GM12878 (cell line): ENCODE results near the gene RHCG. TPM values are rescaled to one million over a fixed set of nuclear protein-coding genes. Genes with fewer than 3 reads are reported as not detected.

ENCODE experiments used
- ATAC-seq: fragments of 200-7000 bp; cut with Tn5 transposase; 3 replicates; pipeline ENCODE4 v1.9.1; 2020; ENCODE audit warnings: mild to moderate bottlenecking, moderate library complexity
- BruUV-seq: library from RNA; stranded (reverse); fragments of 400-500 nt; replicated peaks from 2 replicates; lab custom pipeline; 2021; lab: Mats Ljungman, UMichigan
- CTCF ChIA-PET: fragments of 300-600 bp; sonication (Branson Sonifier 250); formaldehyde crosslinking; extraction: SDS; loops from one replicate; lab custom pipeline; 2021; ENCODE audit warnings: inconsistent platforms; lab: Yijun Ruan, JAX
- POLR2A ChIA-PET: fragments of 350-600 bp; formaldehyde crosslinking; extraction: SDS; loops from one replicate; lab custom pipeline; 2021; ENCODE audit warnings: inconsistent platforms; lab: Charles Lee
- RAD21 ChIA-PET: fragments of 300-600 bp; sonication (Branson Sonifier 250); formaldehyde crosslinking; loops from one replicate; lab custom pipeline; 2023; ENCODE audit warnings: antibody characterized with exemption; ENCODE audit not compliant: unreplicated experiment; lab: Charles Lee
- SMC1A ChIA-PET: fragments of 300-600 bp; sonication (Branson Sonifier 250); formaldehyde crosslinking; loops from one replicate; lab custom pipeline; 2023; ENCODE audit not compliant: unreplicated experiment, uncharacterized antibody; lab: Charles Lee
- DNase-seq: peaks from one replicate; pipeline ENCODE4 v3.0.0-alpha.2; 2011; ENCODE audit warnings: low read depth, low spot score
- FAIRE-seq: peaks from 3 replicates; lab custom pipeline; 2011; peaks lifted over from hg19 to GRCh38; lab: Jason Lieb, UNC
- H2AFZ ChIP-seq: 2 replicates; pipeline ENCODE4 v1.6.0; 2011; ENCODE audit warnings: low read depth, low read length, control low read depth; ENCODE audit not compliant: control insufficient read depth
- H3K27ac ChIP-seq: 2 replicates; pipeline ENCODE4 v1.5.1; 2011; ENCODE audit warnings: control low read depth; ENCODE audit not compliant: control insufficient read depth, insufficient read depth
- H3K27me3 ChIP-seq, 2 experiments: replicated peaks in 1 of 2; 2 replicates each; pipeline versions ENCODE4 v1.6.0 to v1.6.1; 2011; ENCODE audit warnings: low read length in 1 of 2; ENCODE audit not compliant: control insufficient read depth in 2 of 2, insufficient read depth in 2 of 2
- H3K36me3 ChIP-seq, 2 experiments: 2 replicates each; pipeline ENCODE4 v1.5.1; 2011; ENCODE audit warnings: low read length in 1 of 2; ENCODE audit not compliant: control insufficient read depth in 2 of 2, insufficient read depth in 2 of 2
- H3K4me1 ChIP-seq: 2 replicates; pipeline ENCODE4 v1.6.1; 2011; ENCODE audit warnings: mild to moderate bottlenecking, low read length, moderate library complexity, mixed read lengths; ENCODE audit not compliant: control insufficient read depth, insufficient read depth
- H3K4me2 ChIP-seq: 2 replicates; pipeline ENCODE4 v1.6.0; 2011; ENCODE audit warnings: control low read depth; ENCODE audit not compliant: control insufficient read depth, insufficient read depth
- H3K4me3 ChIP-seq: fragments of 200-600 bp; sonication (generic); 2 replicates; pipeline ENCODE4 v1.5.1; 2016
- H3K79me2 ChIP-seq: 2 replicates; pipeline ENCODE4 v1.6.0; 2011; ENCODE audit warnings: low read length; ENCODE audit not compliant: control insufficient read depth, insufficient read depth
- H3K9ac ChIP-seq: 2 replicates; pipeline ENCODE4 v1.8.0; 2011; ENCODE audit warnings: low read length, control low read depth, mixed read lengths; ENCODE audit not compliant: control insufficient read depth, insufficient read depth
- H3K9me3 ChIP-seq: replicated peaks from 3 replicates; pipeline ENCODE4 v1.5.1; 2011; ENCODE audit warnings: mild to moderate bottlenecking, low read length; ENCODE audit not compliant: control insufficient read depth, insufficient read depth
- H4K20me1 ChIP-seq: 2 replicates; pipeline ENCODE4 v1.6.0; 2011; ENCODE audit not compliant: control insufficient read depth, insufficient read depth
- ATF3 ChIP-seq: IDR thresholded peaks from 2 replicates; pipeline ENCODE4 v1.6.1; 2011; ENCODE audit warnings: low read depth, mild to moderate bottlenecking, low read length, moderate library complexity, borderline replicate concordance; ENCODE audit errors: extremely low read depth
- CEBPB ChIP-seq, 2 experiments: fragments of 150-350 bp in 1 of 2; IDR thresholded peaks; 2 replicates each; pipeline ENCODE4 v1.6.1; 2012 to 2014; ENCODE audit warnings: low read depth in 2 of 2, low read length in 2 of 2, borderline replicate concordance in 1 of 2, inconsistent platforms in 1 of 2
- CHD2 ChIP-seq: IDR thresholded peaks from 2 replicates; pipeline ENCODE4 v1.6.1; 2011; ENCODE audit warnings: low read depth, low read length, improper control_type of control experiment, borderline replicate concordance
- DPF2 ChIP-seq: fragments of 450-650 bp; IDR thresholded peaks from 2 replicates; pipeline ENCODE4 v1.6.1; 2017; ENCODE audit warnings: mild to moderate bottlenecking
- HSF1 ChIP-seq: fragments of 150-350 bp; IDR thresholded peaks from 2 replicates; pipeline ENCODE4 v1.6.1; 2014; ENCODE audit warnings: mild to moderate bottlenecking, low read depth, low read length
- LARP7 ChIP-seq: fragments of 450-650 bp; IDR thresholded peaks from 2 replicates; pipeline ENCODE4 v1.6.1; 2017; ENCODE audit warnings: mild to moderate bottlenecking
- NR2C2 ChIP-seq: IDR thresholded peaks from 2 replicates; pipeline ENCODE4 v1.6.1; 2011; ENCODE audit warnings: borderline replicate concordance, low read depth; ENCODE audit not compliant: control insufficient read depth, insufficient read length
- STAT3 ChIP-seq: IDR thresholded peaks from 2 replicates; pipeline ENCODE4 v1.6.1; 2011; ENCODE audit warnings: low read depth, low read length, improper control_type of control experiment
- TAF1 ChIP-seq: IDR thresholded peaks from 2 replicates; pipeline ENCODE4 v1.6.1; 2011; ENCODE audit warnings: mild to moderate bottlenecking, low read depth, low read length, borderline replicate concordance
- TBL1XR1 ChIP-seq: IDR thresholded peaks from 2 replicates; pipeline ENCODE4 v1.6.1; 2012; ENCODE audit warnings: low read depth, low read length, improper control_type of control experiment
- WRNIP1 ChIP-seq: IDR thresholded peaks from 2 replicates; pipeline ENCODE4 v1.6.1; 2011; ENCODE audit warnings: low read depth, low read length, improper control_type of control experiment, borderline replicate concordance
- ZBTB11 ChIP-seq: fragments of 450-650 bp; formaldehyde crosslinking; IDR thresholded peaks from 2 replicates; pipeline ENCODE4 v1.5.0; 2022; ENCODE audit warnings: mild to moderate bottlenecking, missing genetic modification characterization
- ZNF274 ChIP-seq: IDR thresholded peaks from one replicate; pipeline ENCODE4 v1.8.0; 2011; ENCODE audit not compliant: insufficient read length, insufficient read depth
- WGBS: methylation state at CpG from one replicate; pipeline ENCODE4 v1.1.6; 2016; ENCODE audit warnings: low lambda C conversion rate; ENCODE audit not compliant: insufficient replicate concordance, insufficient coverage; ENCODE audit errors: missing lambda C conversion rate; 5-methylcytosine and 5-hydroxymethylcytosine counted together
- in situ Hi-C: fragments of 300-500 bp; cut with MboI; formaldehyde crosslinking; loops from 9 replicates; pipeline ENCODE4 v1.14.3; 2018; ENCODE audit warnings: mixed read lengths
- intact Hi-C: fragments of 100-400 bp; cut with micrococcal nuclease; formaldehyde crosslinking; loops from one replicate; pipeline ENCODE4 v1.14.2; 2022; ENCODE audit not compliant: unreplicated experiment
- polyA plus RNA-seq, 11 experiments: library from polyadenylated mRNA; depleted of rRNA in 4 of 11; unstranded in 6 of 11; stranded (reverse) in 5 of 11; fragments of >200 nt; fragmentation: Nextera tagmentation in 4 of 11; fragmentation: Illumina TruSeq in 1 of 11; extraction: Ambion mirVana in 4 of 11; extraction: Trizol in 1 of 11; gene quantifications; 1 replicate in 1 of 11; 2 replicates in 10 of 11; pipeline versions ENCODE4 v1.2.1 to v1.2.3, GENCODE V29; 2011 to 2016; ENCODE audit warnings: inconsistent platforms in 2 of 11, missing spikeins in 2 of 11, low read depth in 1 of 11
- total RNA-seq, 4 experiments: library from RNA; depleted of rRNA in 3 of 4; stranded (reverse); fragments of >200 nt in 3 of 4; fragmentation: Illumina TruSeq in 1 of 4; extraction: Trizol in 1 of 4; gene quantifications; 2 replicates each; pipeline versions ENCODE4 v1.2.1 to v1.2.3, GENCODE V29; 2013 to 2021
- TF ChIP-seq, protein P1 (sequence below): fragments of 450-650 bp; formaldehyde crosslinking; IDR thresholded peaks from 2 replicates; pipeline ENCODE4 v1.4.0; 2020; ENCODE audit warnings: mild to moderate bottlenecking, moderate library complexity
- TF ChIP-seq, protein P2 (sequence below): IDR thresholded peaks from 2 replicates; pipeline ENCODE4 v1.6.1; 2012; ENCODE audit warnings: low read depth, low read length, improper control_type of control experiment

The RHCG gene
- total and polyA plus RNA-seq, 10 of the 15 experiments (the other 5 are each of a cell fraction or from before 2014, with no cell fraction given): 0.05 to 0.11 TPM; not detected in 8

DNA sequence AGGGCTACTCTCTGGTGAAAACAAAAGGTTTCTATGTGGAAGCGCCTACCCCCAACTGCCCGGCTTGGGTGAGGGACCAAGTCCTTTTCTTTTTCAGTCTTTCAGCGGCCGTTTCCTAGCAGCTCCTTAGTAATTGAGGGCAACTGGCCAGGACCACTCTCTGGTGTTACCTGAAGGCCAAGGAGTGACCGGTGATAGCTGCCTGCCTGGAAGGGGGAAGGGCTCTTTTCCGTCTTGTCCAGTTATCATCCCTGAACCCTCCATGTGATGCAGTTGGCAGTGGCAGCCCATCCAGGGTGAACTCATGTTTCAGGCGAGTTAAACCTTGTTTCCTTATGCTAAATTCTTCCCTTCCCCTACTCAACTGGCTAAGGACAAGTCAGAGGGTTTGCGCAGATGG, 33.3 kb downstream of the RHCG start:
- WGBS: 67% methylated on average over 8 of the region's 8 CpGs
- ChIA-PET SMC1A (no interaction called here), POLR2A (no interaction called here), CTCF (interaction anchor here (0.7 kb wide), 1 partner anchor 9 kb away, joined by 3 read pairs; no protein-coding TSS in a partner anchor), RAD21 (no interaction called here)
- Histone ChIP-seq H3K9ac (no peak overlapping the region), H2AFZ (no peak overlapping the region), H3K9me3 (no peaks in the 10 kb centered on the region), H3K4me3 (no peak overlapping the region), H3K27ac (no peak overlapping the region), H4K20me1 (no peaks in the 10 kb centered on the region), H3K4me1 (no peaks in the 10 kb centered on the region), H3K27me3 (no peaks in the 10 kb centered on the region), H3K36me3 (no peaks in the 10 kb centered on the region), H3K79me2 (no peaks in the 10 kb centered on the region), H3K4me2 (no peak overlapping the region)
- BruUV-seq: no TSS peak
- DNase-seq (no peak), FAIRE-seq (no peak), ATAC-seq (no peak)
- intact Hi-C loops: no loop called here
- TF ChIP-seq, protein P1, sequence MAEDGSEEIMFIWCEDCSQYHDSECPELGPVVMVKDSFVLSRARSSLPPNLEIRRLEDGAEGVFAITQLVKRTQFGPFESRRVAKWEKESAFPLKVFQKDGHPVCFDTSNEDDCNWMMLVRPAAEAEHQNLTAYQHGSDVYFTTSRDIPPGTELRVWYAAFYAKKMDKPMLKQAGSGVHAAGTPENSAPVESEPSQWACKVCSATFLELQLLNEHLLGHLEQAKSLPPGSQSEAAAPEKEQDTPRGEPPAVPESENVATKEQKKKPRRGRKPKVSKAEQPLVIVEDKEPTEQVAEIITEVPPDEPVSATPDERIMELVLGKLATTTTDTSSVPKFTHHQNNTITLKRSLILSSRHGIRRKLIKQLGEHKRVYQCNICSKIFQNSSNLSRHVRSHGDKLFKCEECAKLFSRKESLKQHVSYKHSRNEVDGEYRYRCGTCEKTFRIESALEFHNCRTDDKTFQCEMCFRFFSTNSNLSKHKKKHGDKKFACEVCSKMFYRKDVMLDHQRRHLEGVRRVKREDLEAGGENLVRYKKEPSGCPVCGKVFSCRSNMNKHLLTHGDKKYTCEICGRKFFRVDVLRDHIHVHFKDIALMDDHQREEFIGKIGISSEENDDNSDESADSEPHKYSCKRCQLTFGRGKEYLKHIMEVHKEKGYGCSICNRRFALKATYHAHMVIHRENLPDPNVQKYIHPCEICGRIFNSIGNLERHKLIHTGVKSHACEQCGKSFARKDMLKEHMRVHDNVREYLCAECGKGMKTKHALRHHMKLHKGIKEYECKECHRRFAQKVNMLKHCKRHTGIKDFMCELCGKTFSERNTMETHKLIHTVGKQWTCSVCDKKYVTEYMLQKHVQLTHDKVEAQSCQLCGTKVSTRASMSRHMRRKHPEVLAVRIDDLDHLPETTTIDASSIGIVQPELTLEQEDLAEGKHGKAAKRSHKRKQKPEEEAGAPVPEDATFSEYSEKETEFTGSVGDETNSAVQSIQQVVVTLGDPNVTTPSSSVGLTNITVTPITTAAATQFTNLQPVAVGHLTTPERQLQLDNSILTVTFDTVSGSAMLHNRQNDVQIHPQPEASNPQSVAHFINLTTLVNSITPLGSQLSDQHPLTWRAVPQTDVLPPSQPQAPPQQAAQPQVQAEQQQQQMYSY (CRISPR knock-in tag): no peak
- TF ChIP-seq, protein P2, sequence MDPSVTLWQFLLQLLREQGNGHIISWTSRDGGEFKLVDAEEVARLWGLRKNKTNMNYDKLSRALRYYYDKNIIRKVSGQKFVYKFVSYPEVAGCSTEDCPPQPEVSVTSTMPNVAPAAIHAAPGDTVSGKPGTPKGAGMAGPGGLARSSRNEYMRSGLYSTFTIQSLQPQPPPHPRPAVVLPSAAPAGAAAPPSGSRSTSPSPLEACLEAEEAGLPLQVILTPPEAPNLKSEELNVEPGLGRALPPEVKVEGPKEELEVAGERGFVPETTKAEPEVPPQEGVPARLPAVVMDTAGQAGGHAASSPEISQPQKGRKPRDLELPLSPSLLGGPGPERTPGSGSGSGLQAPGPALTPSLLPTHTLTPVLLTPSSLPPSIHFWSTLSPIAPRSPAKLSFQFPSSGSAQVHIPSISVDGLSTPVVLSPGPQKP: no peak
- TF ChIP-seq STAT3 (no peak), HSF1 (no peak), NR2C2 (no peak), ZBTB11 (CRISPR knock-in tag) (no peak), CEBPB (IDR thresholded peaks at IDR 0.05; ENCODE audit: borderline replicate concordance in 1 of 2, low read depth in 2 of 2, low read length in 2 of 2) (no peak), WRNIP1 (no peak), TBL1XR1 (no peak), ATF3 (no peak), ZNF274 (no peak), LARP7 (no peak), TAF1 (no peak), DPF2 (no peak), CHD2 (no peak)
- in situ Hi-C loops: no loop called here
